Fibroblast of lung (primary cell): ENCODE data around the gene NEDD4L.

ENCODE experiments used
- EZH2 ChIP-seq: IDR thresholded peaks from 2 replicates; pipeline ENCODE4 v1.5.1; 2012; ENCODE audit warnings: low read length, control low read depth, mild to moderate bottlenecking; ENCODE audit errors: missing control alignments
- TF ChIP-seq, protein P1 (sequence below), 2 donors: IDR thresholded peaks in 1 of 2; conservative IDR thresholded peaks in 1 of 2; 1 replicate in 1 of 2; 2 replicates in 1 of 2; pipeline ENCODE4 v1.5.1; 2011 to 2012; ENCODE audit warnings: low read length in 2 of 2, control low read depth in 1 of 2, inconsistent platforms in 1 of 2, low read depth in 1 of 2, mild to moderate bottlenecking in 1 of 2

DNA sequence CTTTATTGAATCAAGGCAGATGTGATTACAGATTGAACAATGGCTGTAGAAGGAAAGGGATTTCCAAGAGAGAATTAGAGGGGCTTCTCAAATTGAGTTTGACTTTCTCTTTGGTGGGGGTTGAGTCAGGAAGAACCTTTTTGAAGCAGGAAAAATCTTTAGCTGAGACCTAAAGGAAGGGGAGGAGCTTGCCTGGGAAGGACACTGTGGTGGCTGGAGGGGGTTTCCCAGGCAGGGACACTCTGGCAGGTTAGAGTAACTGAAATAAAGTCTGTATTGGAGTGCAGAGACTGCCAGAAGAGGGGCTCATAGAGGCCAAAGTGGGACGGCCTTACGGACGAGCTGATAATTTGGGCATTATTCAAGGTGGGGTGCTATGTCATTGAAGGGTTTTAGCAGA lies 69.3 kb downstream of the NEDD4L start:
- TF ChIP-seq, protein P1, sequence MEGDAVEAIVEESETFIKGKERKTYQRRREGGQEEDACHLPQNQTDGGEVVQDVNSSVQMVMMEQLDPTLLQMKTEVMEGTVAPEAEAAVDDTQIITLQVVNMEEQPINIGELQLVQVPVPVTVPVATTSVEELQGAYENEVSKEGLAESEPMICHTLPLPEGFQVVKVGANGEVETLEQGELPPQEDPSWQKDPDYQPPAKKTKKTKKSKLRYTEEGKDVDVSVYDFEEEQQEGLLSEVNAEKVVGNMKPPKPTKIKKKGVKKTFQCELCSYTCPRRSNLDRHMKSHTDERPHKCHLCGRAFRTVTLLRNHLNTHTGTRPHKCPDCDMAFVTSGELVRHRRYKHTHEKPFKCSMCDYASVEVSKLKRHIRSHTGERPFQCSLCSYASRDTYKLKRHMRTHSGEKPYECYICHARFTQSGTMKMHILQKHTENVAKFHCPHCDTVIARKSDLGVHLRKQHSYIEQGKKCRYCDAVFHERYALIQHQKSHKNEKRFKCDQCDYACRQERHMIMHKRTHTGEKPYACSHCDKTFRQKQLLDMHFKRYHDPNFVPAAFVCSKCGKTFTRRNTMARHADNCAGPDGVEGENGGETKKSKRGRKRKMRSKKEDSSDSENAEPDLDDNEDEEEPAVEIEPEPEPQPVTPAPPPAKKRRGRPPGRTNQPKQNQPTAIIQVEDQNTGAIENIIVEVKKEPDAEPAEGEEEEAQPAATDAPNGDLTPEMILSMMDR (conservative IDR thresholded peaks at IDR 0.05 in 1 of 2, IDR thresholded peaks at IDR 0.05 in 1 of 2; ENCODE audit: low read depth in 1 of 2, low read length in 2 of 2) = no peak
- no peak for TF ChIP-seq EZH2
